HG02885 (cell line): Measurements from ENCODE around the gene NAE1.
"Not testable (repeated sequence)": the region's sequence is repeated elsewhere in the genome, so short reads cannot be mapped to it uniquely, and the experiment has no call there.

Source experiments
- ATAC-seq: cut with Tn5 transposase; IDR thresholded peaks from one replicate; pipeline ENCODE4 v1.9.1; 2021; ENCODE audit warnings: mild to moderate bottlenecking; ENCODE audit not compliant: unreplicated experiment, poor library complexity

NAE1 gene

GRCh38 chr16:66830422-66831404 lies at the start of gene NAE1:
TSS of gene NAE1 (minus strand) at chr16:66830976. CDS start at chr16:66830899, 77 bp downstream.
- ATAC-seq: peak; percentile 95

- no peak for ATAC-seq
Measured at GRCh38 chr16:66878067-66878466, 47.3 kb upstream of the NAE1 start.

GRCh38 chr16:66874079-66874775 lies 43.5 kb upstream of the NAE1 start:
- ATAC-seq: no peak

GRCh38 chr16:66873685-66874055 lies 42.9 kb upstream of the NAE1 start:
- ATAC-seq: no peak

- ATAC-seq: peak; percentile 85
Measured at GRCh38 chr16:66872943-66873684, 42.3 kb upstream of the NAE1 start.

DNA sequence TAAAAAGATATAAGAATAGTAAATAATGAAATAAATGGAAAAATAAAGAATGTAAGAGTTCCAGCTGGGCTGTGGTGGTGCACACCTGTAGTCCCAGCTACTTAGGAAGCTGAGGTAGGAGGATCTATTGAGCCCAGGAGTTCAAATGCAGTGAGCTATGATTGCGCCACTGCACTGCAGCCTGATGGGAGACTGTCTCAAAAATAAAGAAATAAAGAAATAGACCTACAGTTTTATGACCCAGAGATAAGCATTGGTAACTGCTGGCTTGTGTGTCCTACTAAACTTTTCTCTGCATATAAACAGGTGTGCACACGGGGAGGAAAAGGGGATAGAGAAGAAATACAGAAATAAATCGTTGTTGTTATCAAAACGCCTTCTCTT lies 41.8 kb upstream of the NAE1 start:
- no peak for ATAC-seq

GRCh38 chr16:66871840-66872239 lies 41.1 kb upstream of the NAE1 start:
- ATAC-seq: no peak

- ATAC-seq: not testable (repeated sequence)
Measured at GRCh38 chr16:66871363-66871762, 40.6 kb upstream of the NAE1 start.

DNA sequence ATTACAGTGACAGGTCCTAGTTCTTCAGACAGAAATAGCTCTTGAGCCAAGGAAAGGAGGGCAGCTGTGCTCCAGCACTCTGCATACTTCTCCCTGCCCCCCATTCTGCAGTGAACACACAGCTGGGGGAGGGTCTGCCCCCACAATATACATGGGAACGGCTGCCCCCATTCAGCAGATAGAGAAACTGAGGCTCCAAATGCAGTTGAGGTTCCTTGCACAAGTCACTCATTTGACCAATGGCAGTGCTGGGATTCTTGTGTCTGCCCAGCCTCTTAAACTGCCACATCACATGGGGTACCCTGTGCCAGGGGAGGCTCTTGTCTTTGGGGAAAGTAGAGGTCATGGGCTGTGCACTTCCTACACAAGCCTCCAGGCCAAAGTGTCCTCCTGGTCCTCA lies 38.6 kb upstream of the NAE1 start:
- no peak for ATAC-seq

GRCh38 chr16:66863707-66864106 lies 32.9 kb upstream of the NAE1 start:
- ATAC-seq: no peak

GRCh38 chr16:66862023-66862520 lies 31.3 kb upstream of the NAE1 start:
- no peak for ATAC-seq

- ATAC-seq: no peak
Measured at GRCh38 chr16:66859397-66860068, 28.8 kb upstream of the NAE1 start.

DNA sequence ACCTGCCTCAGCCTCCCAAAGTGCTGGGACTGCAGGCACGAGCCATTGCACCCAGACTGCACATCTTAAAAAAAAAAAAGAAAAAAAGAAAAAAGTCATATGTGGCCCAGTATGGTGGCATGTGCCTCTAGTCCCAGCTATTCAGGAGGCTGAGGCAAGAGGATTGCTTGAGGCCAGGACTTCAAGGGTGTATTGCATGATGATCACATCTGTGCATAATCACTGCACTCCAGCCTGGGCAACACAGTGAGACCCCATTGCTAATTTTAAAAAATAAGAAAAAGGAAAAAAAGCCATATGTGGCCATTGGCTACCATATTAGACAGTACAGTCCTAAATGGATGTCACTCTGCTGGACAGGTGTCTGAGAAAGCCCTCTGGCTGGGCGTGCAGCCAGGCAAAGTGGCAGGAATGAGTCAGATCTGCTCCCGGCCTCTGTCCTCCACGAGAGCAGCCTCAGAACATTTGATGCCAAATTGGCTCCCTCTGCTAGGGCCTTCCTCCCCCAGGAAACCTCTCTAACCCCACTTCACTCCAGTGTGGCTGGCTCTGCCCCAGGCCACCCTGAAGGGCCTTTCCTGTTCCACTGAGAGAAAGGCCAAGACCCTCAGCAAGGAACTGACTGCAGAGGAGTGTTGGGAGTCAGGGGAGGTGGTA lies 28.1 kb upstream of the NAE1 start:
- no peak for ATAC-seq

GRCh38 chr16:66857437-66857836 lies 26.7 kb upstream of the NAE1 start:
- ATAC-seq: no peak

- ATAC-seq: no peak
Measured at GRCh38 chr16:66856801-66857200, 26.0 kb upstream of the NAE1 start.

DNA sequence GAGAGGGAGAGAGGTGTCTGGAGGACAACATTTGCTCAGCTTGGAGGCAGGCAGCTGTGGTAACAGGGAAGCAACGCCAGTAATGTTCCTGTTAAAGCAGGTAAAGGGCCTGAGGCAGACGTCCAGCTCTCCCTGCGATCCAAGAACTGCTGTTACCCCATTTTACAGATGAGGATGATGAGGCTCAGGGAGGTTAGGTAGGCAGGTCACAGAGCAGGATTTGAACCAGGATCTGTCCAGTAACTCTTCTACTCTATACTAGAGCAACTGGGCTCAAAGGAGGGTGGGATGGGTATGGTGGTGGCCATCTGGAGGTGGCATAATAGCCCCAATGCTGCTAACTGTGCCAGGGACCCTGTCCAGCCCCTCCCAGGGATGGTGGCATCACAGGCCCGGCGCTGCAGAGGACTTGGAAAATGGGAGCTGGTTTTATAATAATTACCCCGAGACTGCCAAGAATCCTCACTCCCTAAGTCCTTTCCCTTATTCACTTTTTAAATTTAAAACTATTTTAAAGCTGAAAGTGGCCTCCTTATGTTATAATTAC lies 25.5 kb upstream of the NAE1 start:
- ATAC-seq: no peak

- ATAC-seq: no peak
Measured at GRCh38 chr16:66853261-66854139, 22.7 kb upstream of the NAE1 start.
